Endometrial microvascular endothelial cells (primary cell): ENCODE results near the gene PSME3. TPM values are rescaled to one million over a fixed set of nuclear protein-coding genes. Genes with fewer than 3 reads are reported as not detected.

Experiments
- in situ Hi-C: cut with HindIII; loops from 2 replicates; pipeline ENCODE4 v1.10.0; 2017; ENCODE audit warnings: low sequenced_read_pairs, low pct_unique_long_range_greater_than_20kb; ENCODE audit errors: inconsistent ontology term
- total RNA-seq: library from RNA; depleted of rRNA; stranded (reverse); fragments of >200 nt; gene quantifications from one replicate; pipeline ENCODE4 v1.2.3, GENCODE V29; 2015; ENCODE audit errors: inconsistent ontology term

PSME3 gene
- total RNA-seq, 1 donor from 2014 or later = 163 TPM

- in situ Hi-C loops = no loop called here
Measured at GRCh38 chr17:42814633-42815399, 18.4 kb upstream of the PSME3 start.

- in situ Hi-C loops = no loop called here
Measured at GRCh38 chr17:42817866-42818265, 15.3 kb upstream of the PSME3 start.

- in situ Hi-C loops = no loop called here
Measured at GRCh38 chr17:42818379-42818778, 14.8 kb upstream of the PSME3 start.

- in situ Hi-C loops = no loop called here
Measured at GRCh38 chr17:42819939-42820535, 13.2 kb upstream of the PSME3 start.

- in situ Hi-C loops = no loop called here
Measured at GRCh38 chr17:42821176-42821575, 12.0 kb upstream of the PSME3 start.

GRCh38 chr17:42827472-42827871 is 5.7 kb upstream of the PSME3 start:
- in situ Hi-C loops = no loop called here

GRCh38 chr17:42830971-42831370 is 2.2 kb upstream of the PSME3 start:
- in situ Hi-C loops = no loop called here

GRCh38 chr17:42832213-42832933 is 824 bp upstream of the PSME3 start:
- in situ Hi-C loops = no loop called here

- in situ Hi-C loops = no loop called here
Measured at GRCh38 chr17:42833767-42834422, 698 bp downstream of the PSME3 start.

GRCh38 chr17:42835732-42836131 is 2.5 kb downstream of the PSME3 start:
- in situ Hi-C loops = no loop called here

- in situ Hi-C loops = no loop called here
Measured at GRCh38 chr17:42841975-42842685, 8.9 kb downstream of the PSME3 start.

- in situ Hi-C loops = no loop called here
Measured at GRCh38 chr17:42843358-42843934, 10.2 kb downstream of the PSME3 start.

GRCh38 chr17:42844271-42844670 is 11.1 kb downstream of the PSME3 start, which contains the start of gene AOC2:
AOC2 (plus strand) TSS chr17:42844580; CDS start chr17:42844627, 47 bp downstream.
- in situ Hi-C loops = no loop called here

GRCh38 chr17:42844761-42845555 is 11.8 kb downstream of the PSME3 start:
- in situ Hi-C loops = no loop called here

GRCh38 chr17:42845556-42845917 is 12.3 kb downstream of the PSME3 start:
- in situ Hi-C loops = no loop called here

GRCh38 chr17:42845918-42846593 is 12.9 kb downstream of the PSME3 start:
- in situ Hi-C loops = no loop called here

- in situ Hi-C loops = no loop called here
Measured at GRCh38 chr17:42846594-42847280, 13.5 kb downstream of the PSME3 start.
